ENCODE measurements around the gene ATP10B. TPM values are rescaled to one million over a fixed set of nuclear protein-coding genes. Genes with fewer than 3 reads are reported as not detected.
"Not testable (repeated sequence)": the region's sequence is repeated elsewhere in the genome, so short reads cannot be mapped to it uniquely, and the experiment has no call there.

The ATP10B gene
- total RNA-seq, 1 donor from 2014 or later = 2.4 TPM

GRCh38 chr5:160760008-160760407 is 92.0 kb downstream of the ATP10B start:
- FAIRE-seq (no peak), DNase-seq (ENCODE audit: low spot score in 2 of 2) (no peak)

- FAIRE-seq (no peak), DNase-seq (ENCODE audit: low spot score in 2 of 2) (no peak)
Measured at GRCh38 chr5:160757194-160757593, 94.8 kb downstream of the ATP10B start.

- FAIRE-seq (no peak), DNase-seq (ENCODE audit: low spot score in 2 of 2) (no peak)
Measured at GRCh38 chr5:160750938-160751657, 100.9 kb downstream of the ATP10B start.

GRCh38 chr5:160749682-160750081 is 102.3 kb downstream of the ATP10B start:
- DNase-seq (ENCODE audit: low spot score in 2 of 2) (no peak), FAIRE-seq (no peak)

- FAIRE-seq (no peak), DNase-seq (ENCODE audit: low spot score in 2 of 2) (no peak)
Measured at GRCh38 chr5:160749026-160749425, 103.0 kb downstream of the ATP10B start.

- FAIRE-seq = no peak
- no peak for DNase-seq (ENCODE audit: low spot score in 2 of 2)
Measured at GRCh38 chr5:160747987-160748386, 104.0 kb downstream of the ATP10B start.

GRCh38 chr5:160747559-160747958 is 104.5 kb downstream of the ATP10B start:
- DNase-seq (ENCODE audit: low spot score in 2 of 2) (no peak), FAIRE-seq (no peak)

GRCh38 chr5:160744268-160745101 is 107.5 kb downstream of the ATP10B start:
- FAIRE-seq (no peak), DNase-seq (ENCODE audit: low spot score in 2 of 2) (no peak)

- FAIRE-seq (no peak), DNase-seq (ENCODE audit: low spot score in 2 of 2) (no peak)
Measured at GRCh38 chr5:160743027-160743426, 109.0 kb downstream of the ATP10B start.

- no peak for FAIRE-seq
- no peak for DNase-seq (ENCODE audit: low spot score in 2 of 2)
Measured at GRCh38 chr5:160742446-160742845, 109.6 kb downstream of the ATP10B start.

- no peak for DNase-seq (ENCODE audit: low spot score in 2 of 2)
- FAIRE-seq = no peak
Measured at GRCh38 chr5:160727296-160727997, 124.6 kb downstream of the ATP10B start.

- DNase-seq (ENCODE audit: low spot score in 2 of 2) (no peak), FAIRE-seq (no peak)
Measured at GRCh38 chr5:160726721-160727120, 125.3 kb downstream of the ATP10B start.

- FAIRE-seq (no peak), DNase-seq (ENCODE audit: low spot score in 2 of 2) (no peak)
Measured at GRCh38 chr5:160720822-160721221, 131.2 kb downstream of the ATP10B start.

GRCh38 chr5:160715508-160715907 is 136.5 kb downstream of the ATP10B start:
- not testable (repeated sequence) for DNase-seq (ENCODE audit: low spot score in 2 of 2); FAIRE-seq

GRCh38 chr5:160703547-160704189 is 148.3 kb downstream of the ATP10B start:
- FAIRE-seq (no peak), DNase-seq (ENCODE audit: low spot score in 2 of 2) (no peak)

GRCh38 chr5:160702934-160703333 is 149.1 kb downstream of the ATP10B start:
- DNase-seq (ENCODE audit: low spot score in 2 of 2) = no peak
- FAIRE-seq = no peak

GRCh38 chr5:160702311-160702803 is 149.7 kb downstream of the ATP10B start:
- DNase-seq (ENCODE audit: low spot score in 2 of 2) = no peak
- FAIRE-seq = no peak

- FAIRE-seq (no peak), DNase-seq (ENCODE audit: low spot score in 2 of 2) (no peak)
Measured at GRCh38 chr5:160701403-160701802, 150.6 kb downstream of the ATP10B start.

GRCh38 chr5:160699301-160699700 is 152.7 kb downstream of the ATP10B start:
- FAIRE-seq = no peak
- no peak for DNase-seq (ENCODE audit: low spot score in 2 of 2)

GRCh38 chr5:160697281-160697680 is 154.7 kb downstream of the ATP10B start:
- no peak for DNase-seq (ENCODE audit: low spot score in 2 of 2)
- FAIRE-seq = no peak

Data from frontal cortex (tissue), 4 donors.